Mononuclear cell (primary cell): ENCODE results near the gene TRPM2. TPM values are rescaled to one million over a fixed set of nuclear protein-coding genes. Genes with fewer than 3 reads are reported as not detected.

Experiments used
- H3K27me3 ChIP-seq: 2 replicates; pipeline ENCODE4 v1.6.0; 2011; ENCODE audit warnings: low read length, control low read depth; ENCODE audit not compliant: insufficient read depth
- H3K4me1 ChIP-seq: 2 replicates; pipeline ENCODE4 v1.5.1; 2011; ENCODE audit warnings: mild to moderate bottlenecking, low read length, control low read depth; ENCODE audit not compliant: insufficient read depth
- H3K4me3 ChIP-seq: 2 replicates; pipeline ENCODE4 v1.5.1; 2011; ENCODE audit warnings: mild to moderate bottlenecking, low read length, moderate library complexity
- H3K9me3 ChIP-seq: 2 replicates; pipeline ENCODE4 v1.5.1; 2011; ENCODE audit warnings: low read depth, mild to moderate bottlenecking, control low read depth, low read length
- total RNA-seq: library from RNA; depleted of rRNA; stranded (reverse); fragments of >200 nt; gene quantifications from one replicate; pipeline ENCODE4 v1.2.3, GENCODE V29; 2012

The TRPM2 gene
- total RNA-seq, 1 donor: 2.2 TPM

- Histone ChIP-seq H3K4me1 (no peaks in the 10 kb centered on the region), H3K4me3 (no peak overlapping the region), H3K27me3 (no peaks in the 10 kb centered on the region), H3K9me3 (no peaks in the 10 kb centered on the region)
These were observed 132.9 kb downstream of the TRPM2 start for GRCh38 chr21:44486302-44486701.

GRCh38 chr21:44487831-44488230 lies 134.4 kb downstream of the TRPM2 start:
- no peak overlapping the region for H3K4me3 ChIP-seq
- H3K4me1 ChIP-seq: no peaks in the 10 kb centered on the region
- no peaks in the 10 kb centered on the region for H3K27me3 ChIP-seq
- no peaks in the 10 kb centered on the region for H3K9me3 ChIP-seq

- Histone ChIP-seq H3K4me1 (no peaks in the 10 kb centered on the region), H3K4me3 (no peak overlapping the region), H3K27me3 (no peaks in the 10 kb centered on the region), H3K9me3 (peaks cover 4% of the 10 kb centered on the region)
These were observed 136.5 kb downstream of the TRPM2 start for GRCh38 chr21:44489962-44490361.

GRCh38 chr21:44490405-44490804 lies 137.0 kb downstream of the TRPM2 start:
- Histone ChIP-seq H3K9me3 (peaks cover 4% of the 10 kb centered on the region), H3K4me1 (no peaks in the 10 kb centered on the region), H3K27me3 (no peaks in the 10 kb centered on the region), H3K4me3 (no peak overlapping the region)

DNA sequence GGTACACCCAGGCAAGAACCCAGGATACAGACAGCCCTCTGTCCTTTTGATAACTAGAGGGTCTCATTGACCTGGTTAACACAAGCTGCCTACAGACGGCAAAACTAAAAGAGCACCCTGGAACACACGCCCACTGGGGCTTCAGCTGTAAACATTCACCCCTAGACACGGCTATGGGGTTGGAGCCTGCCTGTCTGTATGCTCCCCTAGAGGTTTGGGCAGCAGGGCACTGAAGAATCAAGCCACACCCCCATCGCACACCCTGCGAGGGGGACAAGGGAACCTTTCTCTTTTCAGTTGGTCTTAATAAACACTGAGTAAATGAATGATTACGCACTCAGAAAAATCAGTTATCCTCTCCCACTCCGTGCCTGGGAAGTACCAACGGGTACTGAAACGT lies 137.4 kb downstream of the TRPM2 start:
- Histone ChIP-seq H3K4me1 (no peaks in the 10 kb centered on the region), H3K4me3 (no peak overlapping the region), H3K9me3 (peaks cover 4% of the 10 kb centered on the region), H3K27me3 (no peaks in the 10 kb centered on the region)

Other genes with a start within 250 kb of the TRPM2 start
- 9.1 TPM for gene PWP2, start 246.2 kb upstream of the TRPM2 start, total RNA-seq
- 12.2 TPM for gene GATD3, start 219.9 kb upstream of the TRPM2 start, total RNA-seq
- 15.4 TPM for gene ICOSLG, start 112.7 kb upstream of the TRPM2 start, total RNA-seq
- gene DNMT3L, start 91.7 kb upstream of the TRPM2 start, total RNA-seq: not detected
- gene AIRE, start 67.7 kb upstream of the TRPM2 start, total RNA-seq: 0.10 TPM
- gene PFKL, start 53.6 kb upstream of the TRPM2 start, total RNA-seq: 61.3 TPM
- gene CFAP410, start 14.2 kb upstream of the TRPM2 start, total RNA-seq: 17.6 TPM
- 0.31 TPM for gene LRRC3, start 101.9 kb downstream of the TRPM2 start, total RNA-seq
- gene KRTAP10-1, start 186.6 kb downstream of the TRPM2 start, total RNA-seq: not detected
- not detected for gene KRTAP10-2, start 197.9 kb downstream of the TRPM2 start, total RNA-seq
- gene KRTAP10-3, start 205.2 kb downstream of the TRPM2 start, total RNA-seq: not detected
- not detected for gene KRTAP10-4, start 220.1 kb downstream of the TRPM2 start, total RNA-seq
- not detected for gene KRTAP10-5, start 227.0 kb downstream of the TRPM2 start, total RNA-seq
- not detected for gene KRTAP10-6, start 238.9 kb downstream of the TRPM2 start, total RNA-seq
- not detected for gene KRTAP10-7, start 247.0 kb downstream of the TRPM2 start, total RNA-seq